GM21825 (cell line): ENCODE data around the gene CRYBB1.

ENCODE experiments used
- ATAC-seq: cut with Tn5 transposase; IDR thresholded peaks from one replicate; pipeline ENCODE4 v1.9.1; 2021; ENCODE audit warnings: mild to moderate bottlenecking, moderate library complexity; ENCODE audit not compliant: unreplicated experiment

Gene CRYBB1

DNA sequence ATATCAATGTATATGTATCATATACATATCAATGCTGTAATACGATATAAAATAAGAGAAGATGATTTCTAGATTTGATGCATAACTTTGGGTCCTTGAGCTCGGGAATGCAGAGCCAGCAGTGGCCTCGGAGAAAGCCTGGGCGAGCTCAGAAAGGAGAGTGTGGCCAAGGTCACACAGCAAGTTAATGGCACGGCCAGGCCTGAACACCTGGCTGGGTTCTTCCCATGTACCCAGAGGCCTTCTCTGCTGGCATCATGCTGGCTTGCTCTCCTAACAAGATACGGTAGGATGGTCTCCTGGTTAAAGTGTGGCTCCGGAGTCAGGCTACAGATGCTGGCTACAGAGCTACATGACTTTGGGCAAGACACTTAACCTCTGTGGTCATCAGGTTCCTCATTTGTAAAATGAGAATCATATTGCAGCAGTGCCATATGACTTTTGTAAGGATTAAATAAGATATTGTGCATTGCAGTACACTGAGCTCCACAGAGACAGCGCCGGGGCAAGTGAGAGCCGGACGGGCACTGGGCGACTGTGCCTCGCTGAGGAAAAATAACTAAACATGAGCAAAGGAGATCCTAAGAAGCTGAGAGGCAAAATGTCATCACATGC, 57.8 kb downstream of the CRYBB1 start:
- ATAC-seq = no peak

DNA sequence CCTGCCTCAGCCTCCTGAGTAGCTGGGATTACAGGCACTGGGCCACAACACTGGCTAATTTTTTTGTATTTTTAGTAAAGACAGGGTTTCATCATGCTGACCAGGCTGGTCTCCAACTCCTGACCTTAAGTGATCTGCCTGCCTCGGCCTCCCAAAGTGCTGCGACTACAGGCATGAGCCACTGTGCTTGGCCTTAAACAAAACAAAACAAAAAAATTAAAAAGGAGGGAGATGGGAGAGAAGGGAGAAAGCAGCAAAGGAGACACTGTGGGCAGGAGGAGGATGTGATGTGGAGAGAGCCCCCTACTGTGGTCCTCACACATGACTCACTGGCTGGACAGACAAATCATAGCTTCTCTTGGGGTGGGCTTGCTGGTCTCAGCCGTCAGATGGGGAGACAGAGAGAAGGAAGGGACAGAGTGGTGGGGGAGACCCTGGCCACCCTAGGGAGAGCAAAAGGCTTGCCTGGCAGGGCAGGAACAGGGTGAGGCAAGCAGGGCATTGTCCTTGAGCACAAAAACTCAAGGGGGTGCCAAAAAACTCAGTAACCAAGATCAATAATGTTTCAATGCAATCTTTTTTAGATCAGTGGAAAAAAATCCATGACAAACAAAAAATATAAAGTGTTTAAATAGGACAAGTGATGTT, 59.5 kb downstream of the CRYBB1 start:
- ATAC-seq = no peak

DNA sequence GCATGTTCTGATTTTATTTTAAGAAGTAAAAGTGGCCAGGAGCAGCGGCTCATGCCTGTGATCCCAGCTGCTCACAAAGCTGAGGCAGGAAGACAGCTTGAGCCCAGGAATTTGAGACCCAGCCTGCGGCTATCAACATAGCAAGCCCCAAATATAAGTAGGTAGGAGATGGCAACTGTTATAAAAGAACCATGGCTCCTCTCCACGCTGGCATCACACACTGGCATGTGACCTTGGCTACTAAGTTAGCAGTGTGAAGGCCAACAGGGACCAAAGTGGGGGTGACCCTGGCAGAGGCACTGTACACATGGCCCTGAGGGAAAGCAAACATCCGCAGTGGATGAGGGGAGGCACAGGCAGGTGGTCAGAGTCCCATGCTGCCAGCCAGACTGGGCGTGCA, 60.9 kb downstream of the CRYBB1 start:
- ATAC-seq = no peak

DNA sequence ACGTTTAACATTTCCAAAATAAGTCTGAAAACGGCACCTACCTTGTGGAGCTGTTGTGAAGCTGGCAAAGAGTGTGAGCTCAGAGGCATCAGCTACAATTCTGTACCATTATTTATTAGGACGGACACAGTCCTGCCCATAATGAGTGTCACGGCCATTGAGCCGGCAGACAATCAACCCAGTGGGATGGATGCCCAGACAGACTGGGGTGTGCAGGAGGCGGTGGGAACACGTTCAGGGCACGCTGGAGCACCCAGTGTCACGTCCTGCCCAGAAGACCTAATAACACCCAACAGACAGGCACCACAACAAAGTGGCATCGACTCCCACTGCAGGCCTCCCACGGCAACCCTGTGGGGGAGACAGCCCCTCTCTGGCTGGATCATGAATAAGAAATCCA, 62.3 kb downstream of the CRYBB1 start:
- ATAC-seq = no peak

DNA sequence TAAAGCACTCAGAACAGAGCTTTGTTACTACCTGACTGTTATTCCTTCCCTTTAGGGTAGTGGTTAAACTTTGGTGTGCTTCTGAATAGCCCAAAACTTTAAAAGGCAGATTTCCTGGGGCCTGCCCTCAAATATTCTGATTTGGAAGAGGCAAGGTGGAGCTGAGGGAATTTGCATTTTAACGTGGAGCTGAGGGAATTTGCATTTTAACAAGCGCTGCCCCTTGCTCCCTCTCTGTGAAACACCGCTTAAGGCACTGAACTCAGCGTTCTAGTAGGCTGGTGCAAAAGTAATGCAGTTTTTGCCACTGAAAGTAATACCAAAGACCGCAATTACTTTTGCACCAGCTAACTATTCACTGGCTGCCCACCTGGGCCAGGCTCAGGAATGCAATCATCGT, 62.9 kb downstream of the CRYBB1 start:
- ATAC-seq = no peak

DNA sequence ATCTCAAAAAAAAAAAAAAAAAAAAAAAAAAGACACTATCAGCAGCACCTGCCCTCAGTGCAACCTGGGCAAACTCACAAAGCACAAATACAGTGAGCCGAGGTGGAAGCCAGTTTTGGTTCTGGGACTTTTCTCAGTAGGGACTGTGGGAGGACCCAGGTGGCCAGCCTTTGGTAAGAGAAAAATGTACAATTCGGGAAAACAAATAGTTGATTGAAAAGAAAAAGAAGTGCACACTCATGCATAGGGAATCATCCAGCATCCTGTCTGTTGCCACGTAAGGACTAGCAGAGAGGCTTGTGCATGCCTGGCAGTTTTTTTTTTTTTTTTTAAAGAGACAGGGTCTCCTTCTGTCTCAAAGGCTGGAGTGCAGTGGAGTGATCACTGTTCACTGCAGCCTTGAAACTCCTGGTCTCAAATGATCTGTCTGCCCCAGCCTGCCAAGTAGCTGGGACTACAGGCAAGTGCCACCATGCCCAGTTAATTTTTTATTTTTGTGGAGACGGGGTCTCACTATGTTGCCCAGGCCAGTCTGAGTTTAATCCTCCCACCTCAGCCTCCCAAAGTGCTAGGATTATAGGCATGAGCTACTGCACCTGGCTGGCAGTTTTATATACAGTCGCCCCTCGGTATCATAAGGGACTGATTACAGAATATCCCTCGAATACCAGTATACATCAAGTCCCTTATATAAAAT, 64.6 kb downstream of the CRYBB1 start:
- no peak for ATAC-seq

DNA sequence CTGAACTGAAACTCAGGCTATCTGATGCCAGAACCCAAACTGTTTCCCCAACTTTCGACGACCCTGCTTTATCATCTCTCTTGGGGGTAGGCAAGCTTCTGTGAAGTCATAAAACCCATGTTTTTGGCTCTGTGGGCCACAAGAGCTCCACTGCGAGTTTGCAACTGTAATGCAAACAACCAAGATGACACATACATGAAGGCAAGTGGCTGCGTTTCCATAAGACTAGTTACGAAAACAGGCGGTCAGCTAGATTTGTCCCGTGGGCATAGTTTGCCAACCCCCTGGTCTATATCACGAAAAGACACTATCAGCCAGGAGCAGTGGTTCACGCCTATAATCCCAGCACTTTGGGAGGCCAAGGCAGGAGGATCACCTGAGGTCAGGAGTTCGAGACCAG, 65.4 kb downstream of the CRYBB1 start:
- no peak for ATAC-seq

DNA sequence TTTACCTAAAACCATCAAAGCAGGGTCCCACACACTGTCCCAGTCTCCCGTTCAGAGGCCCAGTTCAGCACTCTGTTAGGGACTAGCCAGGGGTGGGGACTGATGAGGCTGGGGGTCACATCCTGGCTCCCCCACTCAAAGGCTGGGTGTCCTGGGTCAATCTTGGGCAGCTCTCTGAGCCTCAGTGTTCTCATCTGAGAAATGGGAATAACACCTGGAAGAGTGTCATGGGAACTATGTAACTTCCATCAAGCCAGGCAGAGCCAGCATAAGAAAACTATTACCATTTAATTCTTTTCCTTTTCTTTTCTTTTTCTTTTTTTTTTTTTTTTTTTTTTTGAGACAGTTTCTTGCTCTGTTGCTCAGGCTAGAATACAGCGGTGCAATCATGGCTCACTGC, 66.3 kb downstream of the CRYBB1 start:
- no peak for ATAC-seq

DNA sequence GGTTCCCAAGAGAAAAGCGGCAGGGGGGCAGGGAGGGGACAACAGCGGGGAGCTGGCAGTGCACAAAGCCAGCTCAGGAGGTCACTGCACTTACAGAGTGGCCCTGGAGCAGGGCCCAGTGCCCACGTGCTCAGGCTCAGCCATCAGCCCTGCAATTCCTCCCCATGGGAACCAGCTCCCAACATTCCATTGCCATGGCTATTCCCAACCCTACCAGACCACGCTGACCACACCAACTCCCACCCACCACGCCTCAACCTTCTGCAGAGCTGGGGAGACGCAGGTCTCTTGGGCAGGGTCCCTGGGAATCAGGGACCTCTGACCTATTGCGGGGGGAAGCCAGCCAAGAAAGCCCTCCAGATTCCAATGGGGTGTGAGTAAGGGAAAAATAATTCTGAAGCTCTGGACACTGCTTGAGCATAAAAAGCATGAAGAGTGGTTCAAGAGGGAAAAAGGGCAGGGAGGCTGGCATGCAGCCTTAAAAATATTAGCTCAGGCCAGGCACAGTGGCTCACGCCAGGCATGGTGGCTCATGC, 67.3 kb downstream of the CRYBB1 start:
- ATAC-seq = no peak

DNA sequence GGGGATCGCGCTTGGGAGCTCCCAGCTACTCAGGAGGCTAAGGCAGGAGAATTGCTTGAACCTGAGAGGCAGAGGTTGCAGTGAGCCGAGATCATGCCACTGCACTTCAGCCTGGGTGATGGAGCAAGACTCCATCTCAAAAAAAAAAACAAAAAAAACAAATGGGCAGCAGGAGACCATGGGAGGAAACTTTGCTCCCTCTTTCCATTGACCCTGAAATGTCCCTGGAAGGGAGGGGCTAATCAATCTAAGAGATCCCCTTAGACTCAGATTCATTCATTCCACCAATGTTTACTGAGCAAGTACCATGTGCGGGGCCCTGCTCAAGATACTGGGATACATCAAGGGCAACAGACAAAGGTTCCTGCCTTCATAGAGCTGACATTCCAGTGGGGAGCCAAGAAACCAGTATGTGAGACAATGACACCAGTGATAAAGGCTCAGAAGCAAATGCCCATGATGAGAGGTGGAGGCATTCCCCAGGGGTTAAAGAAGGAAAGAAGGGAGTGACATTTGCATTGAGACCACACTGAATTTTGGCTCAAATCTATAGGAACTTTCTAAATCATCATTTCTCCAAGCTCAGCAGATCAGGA, 67.8 kb downstream of the CRYBB1 start:
- no peak for ATAC-seq
